RWPE2 (cell line): ENCODE results near the gene KLF16.

Experiments
- ATAC-seq: fragments of 200-7000 bp; cut with Tn5 transposase; 3 replicates; pipeline ENCODE4 v1.9.1; 2021; ENCODE audit warnings: low read depth
- DNase-seq: peaks from one replicate; pipeline ENCODE4 v3.0.0-alpha.2; 2020; ENCODE audit warnings: low spot score
- H3K27ac ChIP-seq: fragments of 450-650 bp; 2 replicates; pipeline ENCODE4 v1.5.1; 2017; ENCODE audit warnings: mild to moderate bottlenecking; ENCODE audit not compliant: poor library complexity, severe bottlenecking
- H3K27me3 ChIP-seq: fragments of 250-450 bp; sonication (Bioruptor Pico); 2 replicates; pipeline ENCODE4 v1.5.1; 2021; ENCODE audit warnings: mild to moderate bottlenecking, moderate library complexity; ENCODE audit not compliant: insufficient read depth, poor library complexity, severe bottlenecking
- H3K36me3 ChIP-seq: fragments of 250-450 bp; sonication (Bioruptor Pico); 2 replicates; pipeline ENCODE4 v1.5.1; 2020; ENCODE audit warnings: low read depth, mild to moderate bottlenecking, moderate library complexity
- H3K4me1 ChIP-seq: fragments of 250-450 bp; sonication (Bioruptor Pico); 2 replicates; pipeline ENCODE4 v1.5.1; 2021; ENCODE audit warnings: mild to moderate bottlenecking, moderate library complexity; ENCODE audit not compliant: insufficient read depth, poor library complexity, severe bottlenecking
- H3K4me3 ChIP-seq: fragments of 250-450 bp; sonication (Bioruptor Pico); 2 replicates; pipeline ENCODE4 v1.5.1; 2021; ENCODE audit warnings: mild to moderate bottlenecking, moderate library complexity; ENCODE audit not compliant: severe bottlenecking
- H3K9me3 ChIP-seq: fragments of 250-450 bp; sonication (Bioruptor Pico); 2 replicates; pipeline ENCODE4 v1.5.1; 2021; ENCODE audit warnings: mild to moderate bottlenecking, moderate library complexity; ENCODE audit not compliant: severe bottlenecking
- CTCF ChIP-seq: fragments of 450-650 bp; IDR thresholded peaks from one replicate; pipeline ENCODE4 v1.5.1; 2017; ENCODE audit warnings: mild to moderate bottlenecking, moderate library complexity; ENCODE audit not compliant: poor library complexity, severe bottlenecking

KLF16 gene

GRCh38 chr19:1854039-1854541 is 9.3 kb downstream of the KLF16 start:
- DNase-seq = no peak
- H3K27ac ChIP-seq = peak overlapping the region; percentile 82
- no peak overlapping the region for H3K4me3 ChIP-seq
- peaks cover 6% of the 10 kb centered on the region; the same call in 1 of the 2 replicates for H3K36me3 ChIP-seq
- peaks cover 30% of the 10 kb centered on the region for H3K4me1 ChIP-seq
- no peak for ATAC-seq
- H3K27me3 ChIP-seq = no peaks in the 10 kb centered on the region
- no peak for TF ChIP-seq CTCF
- no peaks in the 10 kb centered on the region for H3K9me3 ChIP-seq

DNA sequence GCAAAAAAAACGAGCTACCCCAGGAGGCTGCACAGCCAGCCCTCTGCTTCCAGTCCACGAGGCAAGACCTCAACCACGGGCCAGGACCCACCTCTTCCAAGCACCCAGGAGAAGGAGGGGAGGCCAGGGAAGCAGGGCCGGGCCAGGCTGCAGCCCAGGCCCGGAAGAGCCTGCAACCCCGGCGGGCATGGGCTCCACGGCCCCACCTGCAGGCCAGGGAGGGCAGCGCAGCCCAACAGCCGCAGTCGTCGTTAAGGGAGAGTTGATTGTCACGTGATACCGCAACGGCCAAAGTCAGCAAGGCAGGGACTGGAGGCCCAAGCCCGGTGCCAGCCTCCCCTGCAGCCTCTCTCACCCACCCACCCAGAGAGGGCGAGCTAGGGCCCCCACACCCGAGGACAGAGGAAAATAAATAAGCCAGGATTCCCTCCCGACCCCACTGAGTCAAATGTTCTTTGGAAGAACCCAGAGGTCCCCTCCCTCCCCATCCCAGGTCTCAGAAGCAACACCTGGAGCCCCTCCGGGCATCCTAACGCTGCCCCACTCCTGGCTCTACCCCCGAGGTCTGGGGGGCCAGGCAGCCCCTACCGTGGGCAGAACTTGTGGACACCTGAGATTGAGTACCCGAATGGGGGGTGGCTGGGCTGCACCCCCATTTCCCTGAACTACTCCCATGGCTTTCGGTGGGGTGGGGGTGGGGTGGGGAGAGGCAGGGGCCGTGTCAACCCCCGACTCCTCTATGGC is 9.9 kb downstream of the KLF16 start:
- Histone ChIP-seq H3K27ac (peak overlapping the region; percentile 82), H3K4me3 (no peak overlapping the region), H3K36me3 (peaks cover 6% of the 10 kb centered on the region; the same call in 1 of the 2 replicates), H3K9me3 (no peaks in the 10 kb centered on the region), H3K27me3 (no peaks in the 10 kb centered on the region), H3K4me1 (peaks cover 25% of the 10 kb centered on the region)
- peak; percentile 13; the same call in 1 of the 3 replicates for ATAC-seq
- TF ChIP-seq CTCF = peak; percentile 79
- DNase-seq = no peak

DNA sequence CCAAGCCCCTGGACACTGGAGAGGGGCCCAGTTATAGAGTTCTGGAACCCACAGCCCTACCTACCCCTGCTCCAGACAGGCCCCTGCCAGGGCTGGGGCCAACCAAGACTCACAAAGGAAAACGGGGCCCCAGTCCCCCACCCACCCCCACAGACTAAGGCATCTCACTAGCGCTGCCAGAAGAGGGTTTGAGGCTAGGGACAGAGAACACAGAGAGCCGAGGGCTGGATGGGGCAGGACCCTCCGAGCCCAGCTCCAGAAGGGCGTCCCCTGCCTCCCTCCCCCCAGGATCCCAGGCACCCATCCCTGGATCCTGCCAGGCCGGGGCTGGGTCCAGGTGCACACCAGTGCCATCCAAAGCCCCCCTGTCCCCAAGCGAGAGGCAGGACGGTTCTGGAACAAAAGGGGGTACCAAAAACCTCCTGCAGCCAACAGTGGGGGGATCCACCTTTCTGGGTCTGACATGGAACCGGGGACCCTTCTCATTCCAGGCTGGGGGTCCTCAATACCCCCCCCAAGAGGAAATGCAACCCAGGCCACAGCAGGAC is 10.7 kb downstream of the KLF16 start:
- H3K4me1 ChIP-seq = peaks cover 18% of the 10 kb centered on the region
- DNase-seq = no peak
- H3K27ac ChIP-seq = no peak overlapping the region
- no peaks in the 10 kb centered on the region for H3K9me3 ChIP-seq
- TF ChIP-seq CTCF = no peak
- no peak overlapping the region for H3K4me3 ChIP-seq
- no peaks in the 10 kb centered on the region for H3K27me3 ChIP-seq
- peaks cover 6% of the 10 kb centered on the region; the same call in 1 of the 2 replicates for H3K36me3 ChIP-seq
- ATAC-seq = no peak

DNA sequence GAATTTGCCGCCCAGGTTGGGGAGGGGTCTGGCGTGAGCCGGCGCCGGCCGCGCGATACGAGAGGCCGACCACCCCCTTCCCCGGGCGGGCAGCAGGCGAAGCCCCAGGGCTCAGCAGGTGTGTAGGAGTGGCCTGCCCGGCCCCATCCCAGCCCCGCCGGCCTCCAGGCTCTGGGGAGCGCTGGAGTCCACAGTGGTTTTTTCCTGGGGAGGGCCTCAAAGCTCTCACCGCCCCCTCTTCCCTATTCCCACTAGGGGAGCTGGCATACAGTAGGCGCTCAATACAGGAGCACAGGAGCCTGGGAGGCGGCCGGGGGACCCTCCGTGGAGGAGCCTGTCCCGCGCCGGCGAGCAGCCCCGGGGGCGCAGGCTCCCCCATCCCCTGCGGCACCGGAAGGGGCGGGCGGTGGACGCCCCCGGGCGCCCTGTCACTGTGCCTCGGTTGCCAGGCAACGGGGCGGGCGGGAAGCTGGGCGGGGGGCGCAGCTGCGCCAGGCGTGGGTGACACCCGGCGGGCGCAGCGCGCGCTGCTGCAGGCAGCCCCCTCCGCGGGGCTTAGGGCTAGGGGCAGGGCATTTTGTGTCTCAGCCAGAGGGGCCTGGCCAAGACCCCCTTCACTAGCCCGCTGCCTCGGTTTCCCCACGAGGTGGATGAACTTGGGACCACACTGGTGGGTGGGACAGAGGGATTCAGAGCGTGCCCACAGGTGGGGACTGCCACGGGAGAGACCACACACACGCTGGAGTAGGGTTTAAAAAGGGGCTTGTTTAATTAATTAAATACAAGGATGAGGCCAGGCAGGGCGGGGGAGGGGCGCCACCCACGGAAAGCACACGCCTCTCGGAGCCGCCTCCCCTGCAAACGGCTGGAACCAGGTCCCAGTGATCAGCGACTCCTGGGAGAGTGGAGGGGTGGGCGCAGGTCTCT is 11.5 kb downstream of the KLF16 start:
- no peak overlapping the region for H3K27ac ChIP-seq
- peaks cover 7% of the 10 kb centered on the region for H3K36me3 ChIP-seq
- H3K4me3 ChIP-seq = no peak overlapping the region
- H3K4me1 ChIP-seq = peaks cover 16% of the 10 kb centered on the region
- DNase-seq (no peak), ATAC-seq (no peak)
- no peaks in the 10 kb centered on the region for H3K9me3 ChIP-seq
- no peak for TF ChIP-seq CTCF
- H3K27me3 ChIP-seq = no peaks in the 10 kb centered on the region
